H7 (cell line): ENCODE measurements around the gene KCNJ14. TPM values are rescaled to one million over a fixed set of nuclear protein-coding genes. Genes with fewer than 3 reads are reported as not detected.

ENCODE experiments used
- DNase-seq: peaks from one replicate; pipeline ENCODE4 v3.0.0; 2012
- H3K27me3 ChIP-seq: 2 replicates; pipeline ENCODE4 v1.6.0; 2011; ENCODE audit warnings: mild to moderate bottlenecking, low read length; ENCODE audit not compliant: control insufficient read depth, insufficient read depth
- H3K36me3 ChIP-seq: replicated peaks from 2 replicates; pipeline ENCODE4 v1.5.1; 2011; ENCODE audit warnings: low read length; ENCODE audit not compliant: control insufficient read depth, insufficient read depth
- H3K4me3 ChIP-seq: 2 replicates; pipeline ENCODE4 v1.5.1; 2011; ENCODE audit warnings: low read depth, mild to moderate bottlenecking, control low read depth, low read length, moderate library complexity; ENCODE audit not compliant: insufficient read depth
- total RNA-seq: library from RNA; depleted of rRNA; stranded (reverse); fragments of >200 nt; shearing (Covaris generic); gene quantifications from 2 replicates; pipeline ENCODE4 v1.2.3, GENCODE V29; 2014; rRNA removed

The KCNJ14 gene
- 0.21 and 0.70 TPM in 2 replicates for total RNA-seq

GRCh38 chr19:48455171-48455907 lies at the start of gene KCNJ14:
KCNJ14 (plus strand) TSS chr19:48455574; CDS start chr19:48461725, 6,151 bp downstream.
- H3K27me3 ChIP-seq = no peaks in the 10 kb centered on the region
- H3K36me3 ChIP-seq = peaks cover 20% of the 10 kb centered on the region
- H3K4me3 ChIP-seq = no peak within 1 kb of the TSS
- peak; percentile 54 for DNase-seq

GRCh38 chr19:48405850-48406249 lies 49.5 kb upstream of the KCNJ14 start:
- Histone ChIP-seq H3K36me3 (no peaks in the 10 kb centered on the region; the same call in 1 of the 2 replicates), H3K4me3 (no peak overlapping the region), H3K27me3 (no peaks in the 10 kb centered on the region)
- DNase-seq = no peak

- Histone ChIP-seq H3K4me3 (peak overlapping the region; percentile 12), H3K36me3 (peaks cover 10% of the 10 kb centered on the region), H3K27me3 (no peaks in the 10 kb centered on the region)
- DNase-seq = peak; percentile 59
These were observed 41.3 kb upstream of the KCNJ14 start for GRCh38 chr19:48413879-48414587.

GRCh38 chr19:48415395-48415794 lies 40.0 kb upstream of the KCNJ14 start:
- Histone ChIP-seq H3K4me3 (no peak overlapping the region), H3K27me3 (no peaks in the 10 kb centered on the region), H3K36me3 (peaks cover 10% of the 10 kb centered on the region)
- peak; percentile 93 for DNase-seq

- Histone ChIP-seq H3K27me3 (no peaks in the 10 kb centered on the region), H3K4me3 (no peak overlapping the region), H3K36me3 (peaks cover 10% of the 10 kb centered on the region)
- no peak for DNase-seq
These were observed 39.6 kb upstream of the KCNJ14 start for GRCh38 chr19:48415806-48416221.

GRCh38 chr19:48417421-48417820 lies 38.0 kb upstream of the KCNJ14 start:
- Histone ChIP-seq H3K4me3 (no peak overlapping the region), H3K36me3 (peaks cover 13% of the 10 kb centered on the region), H3K27me3 (no peaks in the 10 kb centered on the region)
- DNase-seq = peak; percentile 4

GRCh38 chr19:48418317-48419064 lies 36.9 kb upstream of the KCNJ14 start:
- DNase-seq = peak; percentile 35
- no peaks in the 10 kb centered on the region for H3K27me3 ChIP-seq
- peaks cover 14% of the 10 kb centered on the region for H3K36me3 ChIP-seq
- H3K4me3 ChIP-seq = no peak overlapping the region

- Histone ChIP-seq H3K4me3 (no peak overlapping the region), H3K27me3 (no peaks in the 10 kb centered on the region), H3K36me3 (peaks cover 16% of the 10 kb centered on the region)
- peak; percentile 95 for DNase-seq
These were observed 36.0 kb upstream of the KCNJ14 start for GRCh38 chr19:48419158-48419920.

GRCh38 chr19:48421548-48421947 lies 33.8 kb upstream of the KCNJ14 start:
- Histone ChIP-seq H3K4me3 (no peak overlapping the region), H3K27me3 (no peaks in the 10 kb centered on the region), H3K36me3 (peaks cover 14% of the 10 kb centered on the region)
- peak; percentile 23 for DNase-seq

- peak; percentile 77 for DNase-seq
- Histone ChIP-seq H3K36me3 (peaks cover 10% of the 10 kb centered on the region), H3K27me3 (no peaks in the 10 kb centered on the region), H3K4me3 (no peak overlapping the region)
These were observed 30.6 kb upstream of the KCNJ14 start for GRCh38 chr19:48424694-48425219.

- H3K36me3 ChIP-seq = peaks cover 7% of the 10 kb centered on the region
- no peak overlapping the region for H3K4me3 ChIP-seq
- DNase-seq = no peak
- H3K27me3 ChIP-seq = no peaks in the 10 kb centered on the region
These were observed 26.7 kb upstream of the KCNJ14 start for GRCh38 chr19:48428670-48429069.

GRCh38 chr19:48433337-48433736 lies 22.0 kb upstream of the KCNJ14 start:
- Histone ChIP-seq H3K27me3 (no peaks in the 10 kb centered on the region), H3K36me3 (peaks cover 7% of the 10 kb centered on the region), H3K4me3 (no peak overlapping the region)
- peak; percentile 67 for DNase-seq

GRCh38 chr19:48436586-48436985 lies 18.8 kb upstream of the KCNJ14 start:
- H3K4me3 ChIP-seq = no peak overlapping the region
- DNase-seq = no peak
- H3K36me3 ChIP-seq = peaks cover 3% of the 10 kb centered on the region
- H3K27me3 ChIP-seq = no peaks in the 10 kb centered on the region
